Stimulated activated CD8-positive, alpha-beta memory T cell treated with anti-CD3 and anti-CD28 coated beads, Interleukin-15, amount 100 ng/mL, for 4 hours (primary cell): Measurements from ENCODE around the gene SRP54.
A peak's percentile ranks its signal among the peaks of the same experiment; 100 is the strongest.
"Not testable (repeated sequence)": the region's sequence is repeated elsewhere in the genome, so short reads cannot be mapped to it uniquely, and the experiment has no call there.

ENCODE experiments used
- DNase-seq, 2 donors: peaks; one replicate each; pipeline ENCODE4 v3.0.0-alpha.2; 2020; ENCODE audit warnings: low read depth in 2 of 2

Gene SRP54

DNA sequence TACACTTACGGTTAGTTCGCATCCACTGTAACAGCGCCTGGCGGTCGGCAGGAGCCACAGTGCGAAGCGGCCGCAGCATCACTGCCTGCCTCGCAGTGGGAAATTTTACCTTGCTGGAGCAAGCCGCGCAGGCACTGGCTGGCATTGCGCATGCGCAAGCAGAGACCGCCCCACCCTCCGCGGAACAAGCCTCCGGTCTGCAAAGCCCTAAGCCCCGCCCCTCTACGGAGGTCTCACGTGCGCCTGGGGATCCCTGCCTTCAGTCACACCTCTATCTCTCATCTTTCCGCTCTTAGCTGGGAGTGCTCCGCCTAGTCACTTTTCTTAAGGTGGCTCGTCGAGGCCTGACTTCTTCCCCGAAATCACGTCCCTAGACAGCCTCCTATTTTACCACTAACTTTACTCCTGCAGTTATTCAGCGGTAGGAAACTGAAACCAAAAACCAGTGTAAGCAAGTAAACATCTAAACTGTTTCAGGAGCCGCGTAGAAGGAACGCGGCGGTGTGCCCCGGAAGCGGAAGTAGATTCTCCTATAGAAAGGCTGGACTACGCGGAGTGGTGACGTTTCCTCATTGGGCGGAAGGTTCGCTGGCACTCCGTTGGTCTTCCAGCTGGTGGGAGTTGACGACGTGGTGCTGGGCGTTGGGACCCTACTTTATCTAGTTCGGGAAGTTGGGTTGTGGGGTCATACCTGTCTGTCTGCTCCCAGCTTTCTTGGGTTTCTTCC lies at the start of gene SRP54:
Gene SRP54, plus strand, starts transcription at position 572 of the 727 bp plus-strand sequence. CDS start 13,718 bp downstream, outside the sequence.
- peak; percentile 99 to 100 for DNase-seq

DNA sequence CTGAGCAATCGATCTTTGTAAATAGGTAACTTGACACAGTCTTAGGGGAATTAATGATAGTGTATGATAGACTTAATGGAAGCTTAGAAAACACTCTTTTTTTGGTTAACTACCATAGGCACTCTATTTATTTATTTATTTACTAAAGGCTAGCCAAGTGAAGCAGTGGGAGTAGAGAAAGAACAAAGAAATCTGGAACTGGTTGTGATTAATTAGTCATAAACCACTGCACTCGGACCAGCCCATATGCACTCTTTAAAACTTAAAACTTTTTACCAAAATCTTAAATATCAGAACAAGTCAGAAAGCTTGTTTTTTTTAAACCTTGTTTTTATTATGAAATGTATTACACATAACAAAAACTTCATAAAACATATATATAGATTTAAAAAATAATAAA lies 49.5 kb upstream of the SRP54 start:
- no peak for DNase-seq

DNA sequence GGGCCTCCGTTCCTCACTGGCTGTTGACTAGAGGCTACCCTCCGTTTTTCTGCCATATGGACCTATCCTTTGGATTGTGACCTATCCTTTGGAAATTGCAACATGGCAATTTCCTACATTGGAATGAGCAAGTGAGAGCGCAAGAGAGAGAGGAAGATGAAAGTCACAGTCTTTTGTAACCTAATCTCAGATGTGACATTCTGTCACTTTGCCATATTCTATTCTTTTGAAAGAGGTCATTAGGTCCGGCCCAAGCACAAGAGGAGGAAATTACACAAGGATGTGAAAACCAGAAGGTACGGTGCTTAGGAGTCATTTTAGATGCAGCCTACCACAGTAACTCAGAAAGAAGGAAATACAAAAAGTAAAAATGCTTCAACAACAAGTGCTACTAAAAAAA lies 47.3 kb upstream of the SRP54 start:
- DNase-seq = no peak

DNA sequence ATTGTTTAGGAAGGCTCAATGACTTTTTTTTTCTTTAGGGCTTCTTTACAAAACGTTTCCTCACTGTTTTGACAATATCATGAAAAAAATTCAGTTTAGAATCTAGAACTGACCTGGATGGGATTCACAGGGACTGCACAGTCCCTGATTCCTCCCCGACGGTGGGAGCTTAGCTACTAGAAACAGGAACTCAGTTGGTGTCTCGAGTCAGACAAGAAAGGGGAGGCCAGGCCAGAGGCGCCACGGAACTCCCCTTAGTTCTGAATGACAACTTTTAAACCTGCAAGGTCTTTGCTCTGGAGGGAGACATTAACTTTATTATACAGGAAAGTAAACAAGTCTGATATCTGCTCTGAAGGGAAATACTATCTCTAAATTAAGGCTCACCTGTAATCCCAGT lies 45.4 kb upstream of the SRP54 start:
- DNase-seq = no peak

DNA sequence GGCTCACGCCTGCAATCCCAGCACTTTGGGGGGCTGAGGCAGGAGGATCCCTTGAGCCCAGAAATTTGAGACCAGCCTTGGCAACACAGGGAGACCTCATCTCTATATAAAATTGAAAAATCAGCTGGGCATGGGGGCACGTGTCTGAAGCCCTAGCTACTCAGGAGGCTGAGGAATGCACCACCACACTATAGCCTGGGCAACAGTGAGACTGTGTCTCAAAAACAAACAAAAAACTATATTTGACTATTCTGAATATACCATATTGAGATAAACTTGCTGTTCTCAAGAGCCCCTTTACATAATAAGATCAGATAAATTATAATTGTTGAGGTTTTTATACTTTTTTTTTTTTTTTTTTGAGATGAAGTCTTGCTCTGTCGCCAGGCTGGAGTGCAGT lies 44.9 kb upstream of the SRP54 start:
- no peak for DNase-seq

DNA sequence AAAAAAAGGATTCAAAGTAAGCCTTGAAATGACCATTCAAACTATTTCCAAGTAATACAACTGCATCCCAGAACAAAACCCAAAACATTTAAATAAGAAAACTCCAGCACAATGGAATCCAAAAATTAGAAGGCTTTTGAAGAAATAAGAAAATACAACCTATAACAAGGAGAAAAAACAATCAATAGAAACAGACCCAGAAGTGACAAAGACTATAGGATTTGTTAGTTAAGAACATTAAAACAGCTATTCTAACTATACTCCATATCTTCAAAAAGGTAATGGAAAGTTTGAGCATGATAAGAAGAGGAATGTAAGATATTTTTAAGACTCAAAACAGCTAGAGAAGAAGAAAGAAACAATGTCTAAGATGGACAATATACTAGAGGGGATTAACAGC lies 39.3 kb upstream of the SRP54 start:
- DNase-seq = no peak

DNA sequence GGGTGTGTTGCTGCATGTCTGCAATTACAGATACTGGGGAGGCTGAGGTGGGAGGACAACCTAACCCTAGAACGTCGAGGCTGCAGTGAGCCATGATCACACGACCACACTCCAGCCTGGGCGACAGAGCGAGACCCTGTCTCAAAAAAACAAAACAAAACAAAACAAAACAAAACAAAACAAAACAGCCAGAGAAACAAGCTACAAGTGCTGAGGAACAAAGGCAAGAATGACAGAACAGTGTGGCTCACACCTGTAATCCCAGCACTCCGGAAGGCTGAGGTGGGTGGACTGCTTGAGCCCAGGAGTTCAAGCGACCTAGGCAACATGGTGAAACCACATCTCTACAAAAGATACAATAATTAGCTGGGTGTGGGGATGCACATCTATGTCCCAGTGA lies 38.0 kb upstream of the SRP54 start:
- no peak for DNase-seq

DNA sequence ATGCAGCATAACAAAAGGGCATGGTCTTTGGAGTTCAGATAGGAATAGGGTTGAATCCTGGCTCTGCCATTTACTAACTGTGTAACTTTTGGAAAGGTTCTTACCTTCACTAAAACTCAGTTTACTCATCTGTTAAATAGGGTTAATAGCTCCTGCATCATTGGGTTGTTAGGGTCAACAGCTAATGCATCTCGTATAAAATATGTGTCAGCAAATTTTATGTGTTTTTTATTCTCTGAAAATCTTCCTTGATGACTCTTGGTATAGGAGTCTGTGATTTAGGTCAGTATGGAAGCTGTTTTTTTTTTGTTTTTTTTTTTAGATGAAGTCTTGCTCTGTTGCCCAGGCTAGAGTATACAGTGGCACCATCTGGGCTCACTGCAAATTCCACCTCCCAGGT lies 36.1 kb upstream of the SRP54 start:
- DNase-seq = no peak

DNA sequence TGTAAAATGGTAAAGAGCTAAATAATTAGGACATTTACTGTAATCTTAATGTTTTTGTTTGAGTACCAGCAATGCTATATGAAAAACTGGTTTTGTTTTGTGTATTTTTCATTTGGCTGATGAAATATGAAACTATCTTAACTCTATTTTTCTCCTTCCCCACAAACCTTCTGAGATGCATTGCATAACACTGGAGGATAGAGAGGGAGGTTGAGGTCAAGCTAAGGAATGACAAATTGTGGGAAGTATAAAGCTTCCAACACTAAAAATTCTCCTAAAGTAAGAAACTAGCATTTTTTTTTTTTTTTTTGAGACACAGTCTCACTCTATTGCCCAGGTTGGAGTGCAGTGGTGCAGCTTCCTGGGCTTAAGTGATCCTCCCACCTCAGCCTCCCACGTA lies 31.5 kb upstream of the SRP54 start:
- DNase-seq = no peak

DNA sequence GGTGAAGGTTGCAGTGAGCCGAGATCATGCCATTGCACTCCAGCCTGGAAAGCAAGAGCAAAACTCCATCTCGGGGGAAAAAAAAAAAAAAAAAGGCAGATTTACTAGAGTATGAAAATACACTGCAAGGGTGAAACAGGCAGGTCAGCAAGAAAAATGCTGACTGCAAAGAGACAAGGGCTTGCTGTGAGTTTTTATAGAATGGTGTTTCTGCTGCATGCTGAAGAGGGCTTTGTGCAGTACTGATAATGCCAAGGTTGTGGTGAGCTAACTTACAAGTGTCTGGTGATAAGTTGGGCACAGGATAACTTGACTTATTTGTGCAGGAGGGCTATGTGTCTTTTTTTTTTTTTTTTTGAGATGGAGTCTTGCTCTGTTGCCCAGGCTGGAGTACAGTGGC lies 25.9 kb upstream of the SRP54 start:
- DNase-seq = no peak

DNA sequence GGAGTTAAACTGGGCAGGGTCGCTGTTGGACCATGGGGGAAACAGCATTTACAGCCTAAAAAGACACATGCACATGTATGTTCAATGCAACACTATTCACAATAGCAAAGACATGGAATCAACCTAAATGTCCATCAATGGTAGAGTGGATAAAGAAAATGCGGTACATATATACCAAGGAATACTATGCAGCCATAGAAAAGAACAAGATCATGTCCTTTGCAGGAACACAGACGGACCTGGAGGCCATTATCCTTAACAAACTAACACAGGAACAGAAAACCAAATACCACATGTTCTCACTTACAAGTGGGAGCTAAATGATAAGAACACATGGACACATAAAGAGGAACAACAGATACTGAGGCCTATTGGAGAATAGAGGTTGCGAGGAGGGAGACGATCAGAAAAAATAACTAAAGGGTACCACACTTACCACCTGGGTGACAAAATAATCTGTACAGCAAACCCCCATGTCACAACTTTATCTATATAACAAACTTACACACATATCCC lies 25.0 kb upstream of the SRP54 start:
- DNase-seq = no peak

DNA sequence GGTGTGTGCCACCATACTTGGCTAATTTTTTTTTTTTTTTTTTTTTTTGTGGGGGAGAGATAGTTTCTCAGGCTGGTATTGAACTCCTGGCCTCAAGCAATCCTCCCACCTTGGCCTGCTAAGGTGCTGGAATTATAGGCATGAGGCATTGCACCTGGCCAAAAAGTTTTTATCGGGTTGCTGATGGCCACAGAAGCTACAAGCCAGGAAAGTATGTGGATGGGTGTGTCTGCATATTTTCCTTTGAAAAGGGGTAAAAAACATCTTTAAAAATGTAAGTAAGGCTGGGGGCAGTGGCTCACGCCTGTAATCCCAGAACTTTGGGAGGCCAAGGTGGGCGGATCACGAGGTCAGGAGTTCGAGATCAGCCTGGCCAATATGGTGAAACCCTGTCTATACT lies 20.7 kb upstream of the SRP54 start:
- DNase-seq = not testable (repeated sequence)

DNA sequence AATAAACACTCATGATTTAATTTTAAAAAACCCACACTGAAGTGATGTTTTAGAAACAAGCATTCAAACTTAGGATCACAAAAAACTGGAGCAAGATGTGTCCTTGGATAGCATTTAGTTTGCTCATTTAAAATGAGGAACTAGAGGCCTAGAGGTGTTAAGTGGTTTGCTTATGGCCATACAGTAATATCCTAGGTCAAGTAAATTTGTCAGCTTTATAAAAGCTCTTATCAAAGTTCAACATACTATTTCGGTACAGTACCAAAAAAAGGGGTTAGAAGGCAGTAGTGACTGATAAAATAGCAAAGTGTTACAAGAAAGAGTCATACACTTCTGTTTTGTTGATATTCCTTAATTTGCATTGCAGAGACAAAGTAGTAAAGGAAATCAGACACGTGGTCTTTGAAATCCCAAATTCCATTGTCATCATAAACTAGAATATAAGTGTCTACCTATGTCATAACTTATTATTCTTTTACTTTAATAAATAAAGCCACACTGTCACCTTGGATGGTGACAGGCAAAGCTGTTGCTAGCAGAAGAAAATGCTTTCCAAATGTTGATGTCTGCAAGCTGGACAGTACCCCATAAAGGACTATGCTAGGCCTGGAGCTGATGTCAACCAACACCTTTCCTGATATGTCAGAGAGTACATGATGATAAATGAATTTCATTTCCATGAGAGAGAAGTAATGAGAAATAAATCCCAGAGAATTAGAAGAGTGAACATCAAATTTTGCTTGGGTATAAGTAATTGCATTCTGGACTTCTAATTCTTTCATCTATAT lies 17.6 kb upstream of the SRP54 start:
- DNase-seq = no peak

DNA sequence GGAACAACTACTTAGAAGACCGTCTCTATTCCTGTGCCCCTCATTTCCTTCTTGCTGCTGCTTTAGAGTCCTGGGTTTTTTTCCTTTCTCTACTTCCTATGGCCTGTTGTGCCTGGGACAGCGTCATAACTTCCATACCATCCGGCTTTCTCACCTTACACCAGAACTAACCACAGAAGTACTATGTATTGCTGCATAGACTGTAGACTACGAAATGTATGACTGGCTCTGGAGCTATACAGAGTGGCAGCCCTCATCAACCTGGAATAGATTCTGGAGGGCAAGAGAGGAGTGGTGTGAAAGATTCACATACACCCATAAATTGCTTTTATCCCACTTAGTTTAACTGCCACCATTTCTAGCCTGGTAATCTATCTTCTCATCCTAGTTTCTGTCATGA lies 16.9 kb upstream of the SRP54 start:
- no peak for DNase-seq

DNA sequence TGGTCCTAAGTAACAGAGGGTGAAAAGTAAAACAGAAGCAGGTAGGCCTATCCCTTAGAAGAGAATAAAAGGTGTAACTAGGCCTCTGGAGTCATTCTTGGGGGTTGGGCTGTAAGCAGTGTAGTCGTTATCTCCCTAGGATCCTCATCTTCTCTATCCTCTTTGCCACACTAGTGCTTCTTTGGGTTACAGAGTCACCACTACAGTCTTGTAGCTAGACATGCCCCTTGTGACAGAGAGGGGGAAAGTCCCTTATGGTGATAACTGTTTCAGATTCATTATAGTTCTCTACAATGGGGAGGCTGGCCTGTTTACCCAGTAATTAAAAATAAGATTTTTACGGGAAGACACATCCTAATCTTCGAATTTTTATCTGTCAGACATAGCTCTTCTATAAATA lies 16.4 kb upstream of the SRP54 start:
- DNase-seq = no peak

DNA sequence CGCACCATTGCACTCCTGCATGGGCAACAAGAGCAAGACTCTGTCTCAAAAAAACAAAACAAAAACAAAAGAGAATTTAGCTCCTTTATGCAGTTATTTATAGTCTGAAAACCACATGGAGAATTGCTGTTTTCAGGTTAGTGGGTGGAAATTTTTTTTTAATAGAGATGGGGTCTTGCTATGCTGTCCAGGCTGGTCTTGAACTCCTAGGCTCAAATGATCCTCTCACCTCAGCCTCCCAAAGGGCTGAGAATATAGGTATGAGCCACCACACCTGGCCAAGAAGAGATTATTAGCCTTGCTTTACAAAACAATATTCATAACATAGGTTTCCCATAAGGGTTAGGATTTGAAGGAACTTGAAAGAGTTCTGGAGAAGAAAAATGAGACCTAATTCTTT lies 12.1 kb upstream of the SRP54 start:
- no peak for DNase-seq

DNA sequence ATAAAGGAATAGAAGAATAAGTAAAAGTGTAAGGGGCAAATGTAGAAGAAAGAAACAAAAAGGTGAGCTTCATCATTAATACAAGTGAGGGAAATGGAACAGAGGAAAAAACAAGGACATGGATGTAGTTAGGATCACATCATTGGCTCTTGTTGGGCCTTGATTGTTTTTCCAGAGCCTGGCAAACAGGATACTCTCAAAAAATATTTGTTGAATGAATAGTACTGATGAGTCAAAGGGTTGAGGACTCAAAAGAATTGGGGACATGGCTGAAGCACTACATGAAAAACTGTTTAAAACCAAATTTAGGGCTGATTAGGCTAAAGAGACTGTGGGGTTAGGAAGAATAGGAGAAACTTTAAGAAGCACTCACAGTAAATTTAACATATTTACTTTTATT lies 11.4 kb upstream of the SRP54 start:
- DNase-seq = no peak

DNA sequence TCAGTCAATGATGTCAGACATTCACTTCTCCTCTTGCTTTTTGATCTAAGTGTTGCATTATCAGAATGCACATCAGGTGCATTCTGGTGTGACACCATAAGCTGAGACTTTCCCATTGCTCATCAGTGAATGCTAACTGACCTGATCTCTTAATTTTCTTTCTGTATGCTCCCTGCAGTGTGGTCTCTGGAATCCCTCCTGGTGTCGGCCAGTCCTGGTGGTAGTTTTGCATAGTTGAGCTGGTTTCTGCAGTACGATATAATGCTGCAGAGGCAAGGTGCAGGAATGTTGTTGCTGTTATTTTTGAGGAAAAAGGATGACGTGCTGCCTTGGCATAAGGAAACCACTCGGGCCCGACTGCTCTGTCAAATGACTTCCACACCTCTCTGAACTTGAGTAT lies 11.0 kb upstream of the SRP54 start:
- DNase-seq = no peak

DNA sequence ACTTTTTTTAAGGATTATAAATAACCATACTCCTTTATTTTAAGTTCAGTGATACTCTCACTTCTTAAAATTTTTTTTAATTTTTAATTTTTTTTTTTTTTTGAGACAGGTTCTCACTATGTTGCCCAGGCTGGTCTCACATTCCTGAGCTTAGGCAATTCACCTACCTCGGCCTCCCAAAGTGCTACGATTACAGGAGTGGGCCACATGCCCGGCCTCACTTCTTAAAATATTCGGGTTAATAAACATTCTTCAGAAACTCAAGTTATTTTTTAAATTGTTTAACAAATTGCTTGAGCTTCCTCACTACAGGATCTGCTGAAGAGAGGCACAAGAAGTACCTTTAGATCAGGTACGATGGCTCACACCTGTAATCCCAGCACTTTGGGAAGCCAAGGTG lies 4.3 kb upstream of the SRP54 start:
- no peak for DNase-seq

DNA sequence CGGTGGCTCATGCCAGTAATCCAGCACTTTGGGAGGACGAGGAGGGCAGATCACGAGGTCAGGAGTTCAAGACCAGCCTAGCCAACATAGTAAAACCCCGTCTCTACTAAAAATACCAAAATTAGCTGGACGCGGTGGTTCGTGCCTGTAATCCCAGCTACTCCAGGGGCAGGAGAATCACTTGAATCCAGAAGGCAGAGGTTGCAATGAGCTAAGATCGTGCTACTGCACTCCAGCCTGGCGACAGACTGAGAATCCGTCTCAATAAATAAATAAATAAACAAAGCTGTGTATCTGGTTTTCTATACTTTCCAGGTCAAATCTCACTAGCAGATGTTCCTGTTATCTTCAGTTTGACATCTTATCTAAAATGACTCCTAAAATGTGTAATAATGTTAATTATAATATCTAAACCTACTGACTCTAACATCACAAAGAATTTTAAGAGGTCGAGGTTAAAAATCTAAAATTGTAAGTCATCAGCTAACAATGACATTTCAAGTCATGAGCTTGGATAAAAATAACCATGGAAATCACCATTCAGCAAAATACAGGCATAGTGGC lies 2.4 kb upstream of the SRP54 start:
- DNase-seq = no peak

DNA sequence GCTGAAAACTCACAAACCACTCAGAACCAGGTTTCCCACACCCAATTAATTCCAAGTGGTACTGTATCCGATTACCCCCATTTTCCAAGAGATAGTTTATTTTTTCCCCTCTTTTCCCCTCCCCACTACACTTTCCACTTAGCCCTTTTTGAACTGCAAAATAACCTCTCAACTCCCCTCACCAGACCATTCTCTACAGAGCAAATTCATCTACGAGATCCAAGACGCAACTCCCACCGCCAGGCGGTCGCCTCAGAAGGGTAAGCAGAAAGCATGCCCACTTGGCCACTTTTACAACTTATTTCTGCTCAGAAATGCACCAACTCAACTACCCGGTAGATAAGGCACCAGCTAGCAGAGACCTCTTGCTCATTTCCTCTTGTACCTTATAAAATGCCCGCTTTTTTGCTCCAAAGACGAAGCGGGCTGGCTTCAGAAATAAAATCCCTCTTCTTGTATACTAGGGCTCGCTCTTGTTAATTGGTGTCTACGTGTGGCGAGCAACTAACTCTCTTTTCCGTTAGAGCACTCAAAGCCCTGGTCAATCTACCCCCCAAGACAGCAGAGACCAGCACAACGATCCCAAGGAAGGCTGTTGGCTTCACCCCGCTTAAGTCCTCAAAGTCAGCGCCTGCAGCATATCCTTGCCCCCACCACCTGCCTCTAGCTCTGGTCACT lies 910 bp upstream of the SRP54 start:
- DNase-seq = peak in 1 of 2 donors; percentile 6

DNA sequence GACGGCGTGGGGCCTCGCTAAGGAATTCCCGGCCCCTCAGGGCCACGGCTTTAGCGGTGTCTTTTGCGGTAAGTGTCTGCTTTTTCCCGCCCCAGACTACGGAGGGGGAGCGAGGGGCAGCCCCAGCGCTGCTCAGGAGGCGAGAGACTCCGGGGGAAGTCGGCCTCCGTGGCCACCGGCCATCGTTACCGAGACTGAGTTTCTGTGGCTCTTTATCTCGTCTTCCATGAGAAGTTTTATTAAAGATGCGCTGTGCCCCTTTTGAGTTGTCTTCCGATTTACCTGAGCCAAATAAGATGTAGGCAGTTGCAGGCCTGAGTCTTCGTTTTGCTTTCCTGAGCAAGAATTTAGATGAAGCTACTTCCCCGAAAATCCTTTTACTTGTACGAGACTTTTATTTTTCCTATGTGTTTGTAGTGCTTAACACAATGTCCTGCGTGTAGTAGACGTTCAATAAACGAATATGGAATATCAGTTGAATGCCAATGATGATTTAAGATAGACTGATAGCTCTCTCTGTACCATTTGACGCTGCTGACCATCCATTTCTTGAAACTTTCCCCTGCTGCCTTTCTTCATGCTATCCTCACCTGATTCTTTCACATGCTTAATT lies 462 bp downstream of the SRP54 start:
- DNase-seq = no peak
